ENCODE results near the gene DAAM1.

Gene DAAM1

DNA sequence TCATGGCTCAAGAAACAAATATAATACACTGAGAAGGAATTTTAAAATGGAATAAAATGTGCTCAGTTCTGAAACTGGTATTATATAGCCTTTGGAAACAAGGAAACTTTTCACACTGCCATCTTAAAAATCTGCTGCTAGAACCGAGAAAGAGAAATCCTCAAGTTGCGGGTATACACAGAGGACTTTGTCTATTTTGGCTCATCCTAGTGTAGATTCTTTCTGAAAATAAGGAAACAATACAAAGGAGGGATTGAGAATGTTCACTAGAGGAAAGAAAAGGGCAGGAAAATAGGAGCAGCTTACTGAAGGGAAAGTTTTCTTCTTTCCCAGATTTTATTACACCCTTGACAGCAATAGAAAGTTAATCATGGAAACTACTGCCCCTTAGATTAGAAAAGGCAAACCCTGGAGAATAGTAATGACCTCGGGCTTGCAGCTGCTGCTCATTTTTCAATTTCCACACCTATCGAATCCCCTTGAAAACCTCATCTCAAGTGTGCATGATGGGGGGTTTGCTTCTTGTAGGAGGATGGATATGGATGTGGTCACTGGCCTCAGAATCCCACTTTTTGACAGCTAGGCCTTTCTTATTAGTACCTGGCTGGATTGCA is 104.6 kb downstream of the DAAM1 start:
- TF ChIP-seq, protein P1, sequence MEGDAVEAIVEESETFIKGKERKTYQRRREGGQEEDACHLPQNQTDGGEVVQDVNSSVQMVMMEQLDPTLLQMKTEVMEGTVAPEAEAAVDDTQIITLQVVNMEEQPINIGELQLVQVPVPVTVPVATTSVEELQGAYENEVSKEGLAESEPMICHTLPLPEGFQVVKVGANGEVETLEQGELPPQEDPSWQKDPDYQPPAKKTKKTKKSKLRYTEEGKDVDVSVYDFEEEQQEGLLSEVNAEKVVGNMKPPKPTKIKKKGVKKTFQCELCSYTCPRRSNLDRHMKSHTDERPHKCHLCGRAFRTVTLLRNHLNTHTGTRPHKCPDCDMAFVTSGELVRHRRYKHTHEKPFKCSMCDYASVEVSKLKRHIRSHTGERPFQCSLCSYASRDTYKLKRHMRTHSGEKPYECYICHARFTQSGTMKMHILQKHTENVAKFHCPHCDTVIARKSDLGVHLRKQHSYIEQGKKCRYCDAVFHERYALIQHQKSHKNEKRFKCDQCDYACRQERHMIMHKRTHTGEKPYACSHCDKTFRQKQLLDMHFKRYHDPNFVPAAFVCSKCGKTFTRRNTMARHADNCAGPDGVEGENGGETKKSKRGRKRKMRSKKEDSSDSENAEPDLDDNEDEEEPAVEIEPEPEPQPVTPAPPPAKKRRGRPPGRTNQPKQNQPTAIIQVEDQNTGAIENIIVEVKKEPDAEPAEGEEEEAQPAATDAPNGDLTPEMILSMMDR (IDR thresholded peaks at IDR 0.05; ENCODE audit: low read depth, low read length), result no peak
- no peak overlapping the region for H3K4me3 ChIP-seq (ENCODE audit: low read depth, low read length)

DNA sequence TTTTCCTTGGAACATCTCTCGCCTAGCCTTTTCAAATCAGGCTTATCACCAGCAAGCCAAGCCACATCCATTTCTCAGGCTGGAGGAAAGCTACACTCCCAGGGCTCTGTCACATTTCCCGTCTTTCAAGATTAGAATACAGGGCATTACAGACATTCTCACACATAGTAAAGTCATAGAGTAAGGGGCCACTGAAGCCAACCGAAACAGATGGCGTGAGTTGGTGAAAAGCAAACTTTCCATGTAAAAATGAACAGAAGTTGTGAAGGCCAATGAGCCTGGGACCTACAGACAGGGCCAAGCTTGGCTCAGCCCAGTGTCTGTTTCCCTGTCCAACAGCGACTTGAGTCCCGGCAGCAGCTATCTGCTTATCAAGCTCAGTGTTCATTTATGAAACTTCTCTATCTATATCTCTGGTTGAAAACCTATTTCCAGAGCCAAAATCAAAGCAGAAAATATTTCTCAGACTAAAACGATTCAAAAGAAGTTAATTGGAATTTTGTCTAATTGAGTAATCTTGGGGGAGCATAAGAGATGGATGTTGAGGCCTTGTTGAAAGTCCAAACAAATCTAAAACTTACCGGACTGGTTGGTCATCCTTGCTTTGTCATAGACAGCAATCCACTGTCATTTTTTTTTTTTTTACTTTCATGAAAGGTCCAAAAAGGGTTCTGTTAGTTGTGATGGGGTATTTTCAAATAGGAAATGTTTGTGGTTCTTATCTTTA is 105.6 kb downstream of the DAAM1 start:
- H3K4me3 ChIP-seq (ENCODE audit: low read depth, low read length), result no peak overlapping the region
- TF ChIP-seq, protein P1 (IDR thresholded peaks at IDR 0.05; ENCODE audit: low read depth, low read length), result no peak

DNA sequence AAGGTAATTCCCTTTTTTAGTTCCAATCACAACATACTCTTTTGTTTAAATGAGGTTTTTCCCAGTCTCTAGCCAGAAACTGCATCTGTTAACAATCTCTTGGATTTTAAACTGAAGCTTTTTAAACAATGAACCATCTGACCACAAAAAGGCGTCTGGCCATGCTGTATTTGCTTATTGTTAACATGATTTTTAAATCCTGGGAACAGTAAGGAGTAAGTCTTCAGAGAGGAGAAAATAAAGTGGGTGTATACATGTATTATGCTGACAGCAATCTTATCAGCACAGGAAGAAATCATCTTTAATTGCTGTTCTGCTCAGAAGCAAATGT is 106.2 kb downstream of the DAAM1 start:
- no peak overlapping the region for H3K4me3 ChIP-seq (ENCODE audit: low read depth, low read length)
- TF ChIP-seq, protein P1 (IDR thresholded peaks at IDR 0.05; ENCODE audit: low read depth, low read length), result no peak

DNA sequence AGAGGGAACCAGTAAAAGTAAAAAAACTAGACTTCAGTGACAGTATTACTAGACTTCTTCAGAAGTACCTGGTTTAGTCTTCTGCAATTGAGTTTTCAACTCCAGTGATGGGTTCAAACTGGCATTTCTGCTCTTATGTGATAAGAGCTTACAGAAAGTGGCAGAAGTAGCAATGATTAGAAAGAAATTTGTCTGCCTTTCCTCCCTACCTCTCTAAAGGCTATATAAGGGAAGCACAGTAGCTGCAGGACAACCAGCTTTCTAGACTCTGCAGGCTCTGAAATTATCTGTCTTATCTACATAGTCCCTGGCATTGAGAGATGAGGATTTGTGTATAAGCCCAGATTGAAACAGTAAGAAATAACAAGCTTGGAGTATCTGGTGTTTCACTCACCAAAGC is 107.5 kb downstream of the DAAM1 start:
- H3K4me3 ChIP-seq (ENCODE audit: low read depth, low read length), result no peak overlapping the region
- TF ChIP-seq, protein P1 (IDR thresholded peaks at IDR 0.05; ENCODE audit: low read depth, low read length), result no peak

DNA sequence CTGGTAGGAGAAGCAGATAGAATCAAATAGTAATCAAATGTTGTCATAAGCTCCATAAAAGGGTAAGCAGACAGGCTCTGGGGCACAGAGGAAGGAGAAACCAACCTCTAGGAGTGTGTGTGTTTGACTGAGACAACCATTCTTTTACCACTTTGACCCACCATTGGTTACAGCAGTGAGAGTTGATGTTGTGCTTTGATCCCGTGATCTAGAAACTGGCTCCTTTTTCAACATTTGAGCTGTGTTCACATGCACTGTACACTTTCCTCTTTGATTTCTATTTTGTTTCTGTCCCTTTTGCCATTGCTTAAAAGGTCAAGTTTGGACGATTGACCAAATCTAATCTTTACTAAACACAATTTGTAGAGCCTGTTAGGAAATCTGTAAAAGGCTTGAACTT is 108.0 kb downstream of the DAAM1 start:
- no peak overlapping the region for H3K4me3 ChIP-seq (ENCODE audit: low read depth, low read length)
- TF ChIP-seq, protein P1 (IDR thresholded peaks at IDR 0.05; ENCODE audit: low read depth, low read length), result no peak

DNA sequence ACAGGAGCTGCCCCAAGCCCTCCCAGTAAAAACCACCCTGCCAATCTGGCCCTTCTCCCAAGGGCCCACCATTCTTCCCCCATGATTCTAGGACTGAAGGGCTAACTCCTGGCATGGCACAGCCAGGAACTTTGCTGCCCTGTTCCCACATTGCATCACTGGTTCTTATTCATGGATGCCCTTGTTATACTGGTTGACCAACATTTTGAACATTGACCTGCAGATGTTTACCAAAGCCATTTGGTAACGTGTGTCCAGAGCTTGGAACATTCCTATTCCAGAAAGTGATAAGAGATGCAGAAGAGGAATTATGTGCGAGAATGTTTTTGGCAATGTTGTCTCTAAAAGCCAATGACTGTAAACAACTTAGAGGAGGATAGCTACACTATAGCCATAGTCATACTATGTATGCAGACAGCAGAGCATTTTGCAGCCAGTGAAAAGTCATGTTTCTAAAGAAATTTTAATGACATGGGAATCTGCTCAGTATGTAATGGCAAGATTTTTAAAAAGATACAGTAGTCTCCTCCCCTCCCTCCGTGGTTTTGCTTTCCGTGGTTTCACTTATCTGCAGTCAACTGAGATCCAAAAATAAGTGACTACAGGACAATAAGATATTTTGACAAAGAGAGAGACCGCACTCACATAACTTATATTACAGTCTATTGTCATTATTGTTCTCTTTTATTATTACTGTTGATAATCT is 108.8 kb downstream of the DAAM1 start:
- no peak overlapping the region for H3K4me3 ChIP-seq (ENCODE audit: low read depth, low read length)
- TF ChIP-seq, protein P1 (IDR thresholded peaks at IDR 0.05; ENCODE audit: low read depth, low read length), result no peak

DNA sequence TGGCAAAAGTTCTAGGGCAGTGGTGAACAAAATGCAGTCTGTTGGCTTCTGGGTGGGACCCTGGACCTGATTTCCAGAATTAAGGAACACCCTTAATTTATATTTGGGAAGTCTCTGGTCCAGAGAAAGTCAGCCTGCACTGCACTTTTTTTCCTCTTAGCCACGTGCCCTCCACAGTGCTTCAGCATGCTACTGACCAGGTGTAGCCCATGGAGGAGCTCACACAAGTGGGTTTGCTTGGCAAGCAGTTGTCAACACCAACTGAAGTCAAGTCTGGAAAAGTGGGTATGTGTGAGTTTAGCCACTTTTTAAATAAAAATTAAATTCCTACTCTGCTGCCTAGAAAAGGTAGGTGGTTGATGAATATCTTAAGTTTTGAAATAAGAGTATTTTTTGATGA is 111.3 kb downstream of the DAAM1 start:
- H3K4me3 ChIP-seq (ENCODE audit: low read depth, low read length), result no peak overlapping the region
- TF ChIP-seq, protein P1 (IDR thresholded peaks at IDR 0.05; ENCODE audit: low read depth, low read length), result no peak

All from WI38 (cell line).